Activated CD8-positive, alpha-beta memory T cell treated with anti-CD3 and anti-CD28 coated beads for 48 hours (primary cell): ENCODE results near the gene PCNX2.
"Not testable (repeated sequence)": the region's sequence is repeated elsewhere in the genome, so short reads cannot be mapped to it uniquely, and the experiment has no call there.

ENCODE experiments used
- DNase-seq, 3 experiments: peaks; one replicate each; pipeline ENCODE4 v3.0.0-alpha.2; 2020; ENCODE audit warnings: low read depth in 2 of 3, low spot score in 2 of 3

PCNX2 gene

GRCh38 chr1:233107716-233108130, 187.8 kb downstream of the PCNX2 start:
- DNase-seq = not testable (repeated sequence)

DNA sequence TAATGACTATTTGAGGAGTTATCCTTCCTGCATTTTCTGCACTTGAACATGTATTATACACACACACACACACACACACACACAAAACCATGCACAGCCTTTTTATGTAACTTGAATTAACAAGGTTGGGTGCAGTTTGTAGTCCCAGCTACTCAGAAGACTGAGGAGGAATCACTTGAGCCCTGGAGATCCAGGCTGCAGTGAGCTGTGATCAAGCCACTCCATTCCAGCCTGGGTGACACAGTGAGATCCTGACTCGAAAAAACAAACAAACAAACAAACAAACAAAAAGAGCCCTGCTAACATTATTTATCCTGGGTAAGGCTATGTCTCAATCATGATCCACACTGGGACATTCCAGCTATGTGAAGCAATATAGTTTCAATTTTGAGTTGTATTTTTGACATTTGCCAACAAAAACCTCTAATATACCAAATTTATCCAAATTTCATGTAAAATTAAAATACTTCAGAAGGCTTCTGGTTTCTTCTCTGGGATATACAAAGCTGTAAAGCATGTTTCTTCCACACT, 188.3 kb downstream of the PCNX2 start:
- DNase-seq = no peak

GRCh38 chr1:233105225-233105624, 190.3 kb downstream of the PCNX2 start:
- DNase-seq = no peak

- no peak for DNase-seq
Observed at GRCh38 chr1:233102341-233102740, 193.2 kb downstream of the PCNX2 start.

GRCh38 chr1:233097959-233098580, 197.5 kb downstream of the PCNX2 start:
- no peak for DNase-seq

- DNase-seq = no peak
Observed at GRCh38 chr1:233097546-233097945, 198.0 kb downstream of the PCNX2 start.

DNA sequence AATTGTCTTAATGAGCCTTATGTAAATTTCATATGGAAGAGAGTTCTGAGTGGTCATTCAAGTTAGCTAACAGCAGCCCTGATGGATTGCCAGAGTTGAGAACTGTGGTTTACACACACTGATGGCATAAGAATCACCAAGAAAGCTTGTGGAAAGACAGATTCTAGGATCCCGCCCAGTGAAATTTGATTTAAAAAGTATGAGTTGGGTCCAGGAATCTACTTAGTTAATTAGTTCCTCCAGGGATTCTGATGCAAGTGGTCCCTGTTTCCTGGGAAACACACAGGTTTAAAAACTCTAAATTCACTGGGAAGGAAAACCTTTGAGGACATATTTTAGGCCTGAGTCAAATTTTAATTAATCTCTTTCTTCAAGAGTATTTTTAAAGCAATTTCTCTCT, 200.8 kb downstream of the PCNX2 start:
- DNase-seq = no peak

GRCh38 chr1:233094269-233094668, 201.3 kb downstream of the PCNX2 start:
- no peak for DNase-seq

DNA sequence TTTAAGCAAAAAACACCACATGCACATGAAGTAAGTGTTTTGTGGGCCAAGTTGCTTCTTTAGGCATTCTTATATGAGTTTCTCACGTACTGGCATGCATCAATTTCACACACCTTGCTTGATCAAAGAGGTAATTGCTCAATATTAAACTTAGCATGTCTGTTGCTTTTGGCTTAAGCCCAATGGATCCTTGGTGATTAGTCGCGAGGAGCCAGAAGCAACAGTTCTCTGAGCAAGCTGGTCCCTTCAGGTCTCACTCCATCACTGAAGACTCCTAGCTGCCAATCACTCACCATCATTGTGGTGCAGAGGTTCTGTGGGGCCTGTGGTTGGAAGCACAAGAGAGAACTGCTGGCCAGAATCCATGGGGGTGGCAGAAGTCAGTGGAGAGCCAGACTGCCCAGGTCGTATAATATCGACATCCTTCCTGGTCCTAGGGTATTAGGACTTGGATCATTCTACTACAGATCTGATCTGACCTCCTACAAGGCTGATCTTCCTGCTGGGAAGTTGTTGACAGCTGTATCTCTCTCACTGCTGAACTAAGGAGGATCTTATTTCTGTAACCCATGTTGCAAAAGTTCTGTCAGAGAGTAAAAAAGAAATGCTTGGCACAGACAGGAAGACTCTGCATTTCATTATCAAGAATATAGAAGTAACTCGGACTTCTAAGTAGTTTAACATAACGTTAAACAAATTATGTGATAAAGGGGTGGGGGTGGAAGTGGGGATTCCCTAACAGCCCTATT, 204.6 kb downstream of the PCNX2 start:
- no peak for DNase-seq

- no peak for DNase-seq
Observed at GRCh38 chr1:233089251-233089650, 206.3 kb downstream of the PCNX2 start.

DNA sequence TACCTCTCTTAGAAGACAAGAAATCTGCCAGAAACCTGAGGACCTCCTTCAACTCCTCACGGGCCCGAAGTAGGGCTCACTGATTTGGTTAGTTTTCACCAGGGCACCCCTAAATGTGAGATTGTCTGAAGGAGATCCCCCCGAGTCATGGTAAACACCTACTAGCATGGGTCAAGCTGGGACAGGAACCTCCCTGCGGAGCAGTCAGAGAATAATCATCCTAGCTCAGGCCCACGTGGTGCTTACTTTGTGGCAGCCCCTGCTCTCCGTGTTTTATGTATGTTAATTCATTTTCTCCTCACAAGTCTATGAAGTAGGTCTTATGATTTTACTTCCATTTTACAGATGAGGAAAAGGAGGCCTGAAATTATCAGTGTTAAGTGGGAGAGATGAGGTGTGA, 206.9 kb downstream of the PCNX2 start:
- DNase-seq = no peak

DNA sequence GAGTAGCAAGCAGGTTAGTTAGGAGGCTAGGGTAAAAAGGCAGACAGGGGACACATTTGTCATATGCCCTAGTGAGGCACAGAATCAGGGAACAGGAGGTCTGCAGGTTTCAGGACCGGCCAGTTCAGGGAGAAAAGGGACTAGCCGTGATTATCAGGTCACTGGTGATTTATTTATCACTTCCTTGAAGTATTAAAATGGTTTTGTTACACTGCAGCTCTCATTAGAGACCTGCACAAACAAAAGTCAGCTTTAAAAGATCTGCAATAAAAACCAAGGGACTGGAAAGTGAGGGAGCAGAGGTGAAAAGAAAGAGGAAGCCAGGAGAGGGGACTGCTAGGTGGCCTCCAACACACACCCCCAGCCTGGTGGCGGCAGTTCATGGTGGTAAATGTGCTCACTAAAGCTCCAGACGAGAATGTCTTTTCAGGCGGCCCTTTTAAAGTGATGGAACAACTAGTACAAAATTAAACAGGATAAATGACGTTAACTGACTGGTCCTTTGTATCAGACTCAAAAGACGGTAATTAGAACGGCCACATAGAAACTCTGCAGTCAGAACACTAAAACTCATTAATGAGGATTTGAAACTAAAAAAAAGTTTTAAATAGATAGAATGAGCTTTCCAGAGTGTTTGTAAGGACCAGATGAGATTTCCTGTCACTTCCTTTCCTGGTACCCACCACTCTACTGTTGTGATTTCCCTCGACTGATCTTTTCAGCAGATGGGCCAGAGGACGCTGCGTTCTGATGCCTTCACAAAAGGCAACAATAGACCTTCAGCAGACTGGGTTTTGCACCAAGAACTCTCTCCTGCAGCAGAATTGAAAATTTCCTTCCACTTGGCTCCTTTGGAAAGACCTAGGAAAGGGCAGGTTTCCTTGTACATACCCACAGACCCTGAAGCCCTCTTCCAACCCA, 208.3 kb downstream of the PCNX2 start:
- no peak for DNase-seq

DNA sequence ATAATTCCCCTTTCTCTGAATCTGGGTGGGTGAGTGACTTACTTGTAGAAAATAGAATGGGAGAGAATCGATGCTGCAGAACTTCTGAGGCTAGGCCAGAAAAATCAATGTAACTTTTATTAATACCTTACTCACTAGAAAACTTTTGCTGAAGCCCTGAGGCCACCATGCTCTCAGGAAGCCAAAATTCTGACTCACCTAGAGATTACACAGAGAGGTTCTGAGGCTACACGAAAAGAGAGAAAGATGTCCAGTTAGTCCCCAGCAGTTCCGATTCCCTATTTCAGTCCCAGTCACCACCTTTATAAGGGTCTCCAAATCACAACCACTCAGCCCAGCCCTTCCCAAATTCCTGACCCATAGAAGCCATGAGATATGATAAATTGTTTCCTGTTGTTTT, 210.0 kb downstream of the PCNX2 start:
- no peak for DNase-seq

DNA sequence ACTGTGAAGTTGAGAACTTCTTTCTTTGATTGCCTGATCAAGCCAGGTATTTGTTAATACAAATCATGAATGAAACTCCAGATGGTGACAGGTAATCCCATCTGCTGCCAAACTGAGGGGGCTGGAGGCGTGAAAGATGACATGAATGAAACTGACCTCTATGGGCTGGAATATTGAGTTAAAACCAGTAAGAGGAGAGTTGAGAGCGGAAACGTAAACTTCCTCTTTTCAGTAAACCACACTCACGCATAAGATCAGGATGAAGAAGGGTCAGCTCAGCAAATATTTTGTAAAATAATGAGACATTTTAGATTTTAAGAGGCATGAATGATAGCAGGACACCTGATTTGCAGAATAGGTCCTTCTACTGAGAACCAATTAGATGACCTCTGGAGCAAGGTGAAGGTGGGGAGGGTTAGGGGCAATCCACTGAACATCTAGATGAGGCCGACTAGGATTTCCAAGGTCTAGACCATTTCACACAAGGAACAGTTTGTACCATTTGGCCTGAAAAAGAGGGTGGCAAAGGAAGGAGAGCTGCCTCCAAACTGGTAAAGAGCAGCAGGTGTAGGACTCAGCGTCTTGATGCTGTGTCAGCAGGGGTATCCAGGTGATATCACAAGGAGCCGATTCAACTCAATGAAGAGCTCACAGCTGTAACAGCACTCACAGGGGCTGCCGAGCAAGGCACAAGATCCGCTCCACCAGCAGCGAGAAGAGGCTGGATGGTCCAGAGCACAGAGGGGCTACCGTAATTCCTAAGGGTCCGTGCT, 212.6 kb downstream of the PCNX2 start:
- no peak for DNase-seq

GRCh38 chr1:233081735-233082134, 213.8 kb downstream of the PCNX2 start:
- no peak for DNase-seq

DNA sequence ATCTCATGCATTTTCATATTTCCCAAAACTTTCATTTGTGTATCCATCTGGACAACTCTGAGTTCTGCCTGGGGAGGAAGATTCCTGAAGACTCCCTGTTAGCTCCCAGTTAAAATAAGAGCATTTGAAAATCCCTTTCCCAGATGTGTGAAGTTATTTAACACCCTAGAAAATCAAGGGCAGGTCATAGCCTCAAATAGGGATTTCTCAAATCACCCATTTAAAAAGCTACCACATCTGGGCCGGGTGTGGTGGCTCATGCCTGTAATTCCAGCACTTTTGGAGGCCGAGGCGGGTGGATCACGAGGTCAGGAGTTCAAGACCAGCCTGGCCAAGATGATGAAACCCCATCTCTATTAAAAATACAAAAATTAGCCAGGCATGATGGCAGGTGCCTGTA, 214.7 kb downstream of the PCNX2 start:
- DNase-seq = not testable (repeated sequence)

DNA sequence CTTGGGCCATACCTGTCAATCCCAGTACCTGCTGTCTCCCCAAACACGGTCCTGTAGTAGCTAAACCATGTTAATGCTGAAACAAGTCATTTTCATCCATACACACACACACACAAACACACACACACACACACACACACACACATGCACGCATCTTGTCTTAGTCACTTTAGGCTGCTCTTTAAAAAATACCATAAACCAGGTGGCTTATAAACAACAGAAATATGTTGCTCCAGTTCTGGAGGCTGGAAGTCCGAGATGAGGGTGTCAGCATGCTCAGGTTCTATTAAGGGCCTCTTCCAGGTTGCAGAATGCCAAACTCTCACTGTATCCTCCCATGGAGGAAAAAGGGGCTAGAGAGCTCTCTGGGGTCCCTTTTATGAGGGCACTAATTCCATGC, 215.2 kb downstream of the PCNX2 start:
- no peak for DNase-seq

DNA sequence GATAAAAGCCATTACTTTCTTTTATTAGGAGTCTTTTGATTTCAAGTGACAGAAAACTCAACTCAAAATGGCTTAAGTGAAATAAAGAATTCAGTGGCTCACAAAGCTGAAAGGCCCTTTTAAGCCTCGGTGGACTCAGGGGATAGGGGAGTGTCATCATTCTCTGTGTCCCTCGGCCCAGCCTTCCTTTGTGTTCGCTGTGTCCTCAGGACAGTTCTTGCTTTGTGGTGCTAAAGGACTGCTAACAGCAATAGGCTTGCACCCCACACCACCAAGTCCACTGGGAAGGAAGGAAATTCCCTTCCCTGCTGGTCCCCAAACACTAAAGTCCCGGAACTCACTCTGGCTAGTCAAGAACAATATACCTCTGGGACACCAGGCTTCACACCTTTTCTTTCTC, 216.0 kb downstream of the PCNX2 start:
- DNase-seq = no peak

- no peak for DNase-seq
Observed at GRCh38 chr1:233078396-233078795, 217.1 kb downstream of the PCNX2 start.

DNA sequence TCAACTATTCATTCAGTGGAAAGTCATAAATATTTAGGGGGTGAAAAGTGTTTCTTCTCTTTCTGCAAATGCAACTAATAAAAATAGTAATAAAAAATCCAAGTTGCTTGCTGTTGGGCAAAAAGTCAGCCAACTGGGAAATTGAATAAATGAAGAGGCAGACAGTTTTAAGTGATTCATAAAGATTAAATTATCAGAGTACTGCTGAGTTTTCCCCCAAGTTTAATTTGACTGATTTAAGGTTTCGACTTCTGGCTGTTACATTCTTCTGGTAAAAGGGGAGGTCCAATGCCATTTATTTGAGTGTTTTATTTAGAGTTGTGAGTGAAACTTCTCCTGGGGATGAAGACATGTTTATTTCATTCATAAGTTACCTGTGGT, 219.6 kb downstream of the PCNX2 start:
- DNase-seq = no peak

- no peak for DNase-seq
Observed at GRCh38 chr1:233066087-233066486, 229.4 kb downstream of the PCNX2 start.
